HG03108 (cell line): ENCODE results near the gene L3MBTL4.
"Not testable (repeated sequence)": the region's sequence is repeated elsewhere in the genome, so short reads cannot be mapped to it uniquely, and the experiment has no call there.

Experiments
- ATAC-seq: cut with Tn5 transposase; IDR thresholded peaks from one replicate; pipeline ENCODE4 v1.9.1; 2021; ENCODE audit warnings: moderate library complexity; ENCODE audit not compliant: unreplicated experiment

L3MBTL4 gene

GRCh38 chr18:6200204-6200774 lies 214.4 kb downstream of the L3MBTL4 start:
- no peak for ATAC-seq

- no peak for ATAC-seq
These were observed 214.9 kb downstream of the L3MBTL4 start for GRCh38 chr18:6199777-6200176.

DNA sequence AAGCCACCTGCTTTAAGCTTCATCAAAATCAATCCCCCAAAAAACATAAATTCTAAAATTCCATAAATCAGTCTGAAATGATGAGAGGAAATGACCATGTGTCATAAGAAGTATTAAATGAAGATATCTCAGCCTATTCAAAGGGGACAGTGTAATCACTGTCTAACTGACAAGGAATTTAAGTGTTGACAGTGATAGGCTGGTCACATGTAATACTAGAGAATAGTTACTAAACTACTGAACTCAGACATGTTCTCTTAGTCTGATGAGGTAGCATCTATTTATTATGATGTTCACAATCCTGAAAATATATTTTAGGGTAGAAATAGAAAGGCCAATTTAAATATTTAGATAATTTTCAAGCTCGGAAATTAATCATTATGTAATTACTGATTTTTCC lies 216.1 kb downstream of the L3MBTL4 start:
- no peak for ATAC-seq

DNA sequence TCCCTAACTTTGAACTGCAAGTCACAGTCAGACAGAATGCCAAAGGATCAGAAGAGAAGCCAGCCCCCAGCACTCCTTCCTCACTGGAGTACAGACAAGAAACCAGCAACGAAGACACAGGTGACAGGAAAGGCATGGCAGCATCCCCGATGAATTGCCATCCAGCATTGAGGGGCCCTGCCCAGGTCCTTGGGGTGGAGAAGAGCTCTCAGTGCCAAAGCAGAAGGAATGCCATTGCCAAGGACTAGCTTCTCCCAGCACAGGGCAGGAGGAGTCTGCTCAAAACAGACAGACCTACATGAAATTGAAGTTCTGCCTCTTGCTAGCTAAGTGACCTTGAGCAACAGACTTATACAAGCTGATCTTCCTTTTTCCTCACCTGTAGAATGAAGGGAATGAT lies 220.1 kb downstream of the L3MBTL4 start:
- ATAC-seq = no peak

DNA sequence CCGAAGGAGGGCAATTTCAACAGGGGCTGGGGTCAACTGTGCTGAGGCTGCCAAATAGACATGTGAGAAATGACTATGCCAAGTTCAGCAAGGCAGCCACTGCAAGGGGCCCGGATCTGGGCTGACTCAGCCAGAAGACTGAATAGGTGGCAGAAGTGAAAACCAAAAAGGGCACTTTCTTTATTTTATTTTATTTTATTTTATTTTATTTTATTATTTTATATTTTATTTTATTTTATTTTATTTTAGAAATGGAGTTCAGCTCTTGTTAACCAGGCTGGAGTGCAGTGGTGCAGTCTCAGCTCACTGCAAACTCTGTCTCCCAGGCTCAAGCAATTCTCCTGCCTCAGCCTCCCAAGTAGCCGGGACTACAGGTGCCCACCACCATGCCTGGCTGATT lies 228.9 kb downstream of the L3MBTL4 start:
- ATAC-seq = not testable (repeated sequence)

GRCh38 chr18:6174983-6175745 lies 239.5 kb downstream of the L3MBTL4 start:
- ATAC-seq = no peak

DNA sequence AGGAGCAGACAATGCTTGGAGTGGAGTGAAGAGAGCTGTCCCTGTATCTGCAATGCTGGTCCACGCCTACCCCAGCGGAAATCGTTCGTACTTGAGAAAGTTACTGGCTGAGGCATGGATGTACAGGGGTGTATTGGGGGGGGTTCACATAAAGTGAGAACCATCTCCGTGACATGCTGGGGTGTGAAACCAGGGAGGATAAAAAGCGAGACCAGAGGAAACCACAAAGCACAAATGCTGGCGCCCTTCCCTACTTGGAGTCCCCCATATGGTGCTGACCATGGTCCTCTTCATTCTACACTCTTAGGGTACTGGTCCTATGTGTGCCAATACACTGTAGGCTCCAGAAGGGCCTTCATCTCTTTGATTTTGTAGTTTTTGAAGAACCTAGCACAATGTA lies 244.1 kb downstream of the L3MBTL4 start:
- no peak for ATAC-seq

GRCh38 chr18:6161549-6161948 lies 253.2 kb downstream of the L3MBTL4 start:
- ATAC-seq = no peak

DNA sequence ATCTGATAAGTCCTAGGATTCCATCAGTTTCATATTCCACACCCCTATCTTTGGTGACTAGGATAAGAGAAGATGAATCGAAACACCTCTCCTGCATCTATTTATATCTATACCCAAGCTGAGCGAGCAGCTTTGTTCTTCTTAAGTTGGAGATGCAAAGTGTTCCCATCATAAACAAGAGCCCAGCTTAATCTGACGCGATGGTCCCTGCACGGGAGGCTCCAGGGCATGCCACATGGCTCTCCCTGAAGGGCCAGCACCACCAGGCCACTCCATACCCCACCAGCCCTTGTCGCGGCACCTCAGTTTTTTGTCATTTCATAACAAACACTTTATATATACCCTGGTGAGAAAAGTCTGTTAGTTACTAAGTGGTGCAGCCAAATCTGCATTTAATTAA lies 255.3 kb downstream of the L3MBTL4 start:
- ATAC-seq = no peak

- no peak for ATAC-seq
These were observed 255.8 kb downstream of the L3MBTL4 start for GRCh38 chr18:6158958-6159357.

DNA sequence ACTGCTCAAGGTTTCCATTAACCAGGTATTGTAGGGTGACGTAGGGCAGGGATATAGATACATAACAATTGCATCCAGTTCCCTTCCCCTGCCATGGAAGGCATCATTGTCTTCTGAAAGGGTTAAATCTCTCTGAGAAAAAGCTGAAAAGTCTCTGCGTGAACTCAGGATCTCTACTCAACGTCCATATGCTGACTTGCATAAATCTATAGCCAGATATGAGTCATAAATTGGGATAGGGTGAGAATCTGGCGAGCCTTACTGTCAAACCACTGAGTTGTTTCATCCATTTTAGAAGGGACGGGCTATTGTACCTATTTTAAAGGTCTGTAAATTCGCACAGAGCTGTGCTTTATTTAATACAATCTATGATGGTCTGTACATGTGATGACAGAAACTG lies 258.3 kb downstream of the L3MBTL4 start:
- ATAC-seq = no peak

DNA sequence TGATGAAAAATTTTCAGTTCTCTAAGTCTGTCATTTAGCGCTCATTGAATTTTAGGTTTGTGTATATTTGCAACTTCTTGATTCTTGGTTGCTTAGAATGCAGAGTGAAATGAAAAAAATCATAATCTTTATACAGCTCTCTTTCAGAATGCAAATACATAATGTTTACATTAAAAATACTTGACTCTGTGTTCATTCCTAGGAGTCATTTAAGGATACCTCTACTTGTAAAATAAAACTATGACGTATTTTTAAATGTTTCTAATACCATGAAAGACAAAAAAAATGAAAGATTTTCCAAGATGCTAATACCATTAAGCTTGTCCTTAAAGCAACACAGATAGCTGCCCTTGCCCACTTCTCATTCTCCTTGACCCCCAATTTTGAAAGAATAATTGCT lies 259.0 kb downstream of the L3MBTL4 start:
- ATAC-seq = no peak

- ATAC-seq = no peak
These were observed 264.3 kb downstream of the L3MBTL4 start for GRCh38 chr18:6150430-6150829.

DNA sequence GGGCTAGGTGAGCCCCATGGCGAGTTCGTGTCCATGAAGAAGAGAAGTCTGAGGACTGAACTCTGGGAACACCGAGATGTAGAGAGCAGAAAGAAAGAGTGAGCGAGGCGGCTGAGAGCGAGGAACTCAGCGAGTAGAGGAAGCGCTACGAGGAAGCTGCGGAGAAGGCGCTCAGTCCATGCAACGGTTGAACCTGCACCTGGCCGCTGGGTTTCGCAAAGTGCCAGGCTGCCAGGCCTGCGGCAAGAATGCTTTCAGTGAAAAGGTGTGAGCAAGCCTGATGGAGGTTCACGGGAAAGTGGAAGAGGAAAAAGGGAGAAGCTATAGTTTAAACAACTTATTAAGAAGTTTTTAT lies 268.4 kb downstream of the L3MBTL4 start:
- no peak for ATAC-seq

- no peak for ATAC-seq
These were observed 268.9 kb downstream of the L3MBTL4 start for GRCh38 chr18:6145645-6146306.

- ATAC-seq = no peak
These were observed 275.7 kb downstream of the L3MBTL4 start for GRCh38 chr18:6139007-6139406.

- ATAC-seq = not testable (repeated sequence)
These were observed 278.8 kb downstream of the L3MBTL4 start for GRCh38 chr18:6135901-6136300.

- not testable (repeated sequence) for ATAC-seq
These were observed 279.7 kb downstream of the L3MBTL4 start for GRCh38 chr18:6135029-6135428.

DNA sequence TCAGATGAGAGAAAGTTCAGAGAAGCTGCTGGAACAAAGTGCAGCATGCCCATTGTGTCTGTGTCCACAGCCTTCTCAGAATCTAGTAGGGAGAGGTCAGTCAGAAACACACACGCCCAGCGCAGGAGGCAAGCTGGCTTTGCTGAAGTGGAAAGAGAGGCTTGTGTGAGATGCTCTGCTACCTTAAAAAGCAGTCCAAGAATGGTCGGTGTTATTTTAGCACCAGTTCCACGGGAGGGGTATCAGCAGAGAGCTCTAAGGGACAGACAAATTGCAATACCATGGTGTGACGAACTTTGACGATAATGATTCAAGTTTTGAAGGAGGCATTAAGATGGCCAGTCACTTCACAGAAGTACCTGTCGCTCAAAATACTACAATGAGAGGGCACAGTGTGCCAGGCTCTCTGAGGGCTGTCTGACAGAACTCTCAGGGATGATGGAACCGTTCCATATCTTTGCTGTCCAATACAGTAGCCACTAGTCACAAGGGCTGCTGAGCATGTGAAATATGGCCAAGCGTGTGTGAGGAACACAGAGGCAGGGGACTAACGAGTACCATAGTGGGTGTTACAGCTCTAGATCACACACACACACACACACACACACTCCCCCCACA lies 281.9 kb downstream of the L3MBTL4 start:
- ATAC-seq = no peak

DNA sequence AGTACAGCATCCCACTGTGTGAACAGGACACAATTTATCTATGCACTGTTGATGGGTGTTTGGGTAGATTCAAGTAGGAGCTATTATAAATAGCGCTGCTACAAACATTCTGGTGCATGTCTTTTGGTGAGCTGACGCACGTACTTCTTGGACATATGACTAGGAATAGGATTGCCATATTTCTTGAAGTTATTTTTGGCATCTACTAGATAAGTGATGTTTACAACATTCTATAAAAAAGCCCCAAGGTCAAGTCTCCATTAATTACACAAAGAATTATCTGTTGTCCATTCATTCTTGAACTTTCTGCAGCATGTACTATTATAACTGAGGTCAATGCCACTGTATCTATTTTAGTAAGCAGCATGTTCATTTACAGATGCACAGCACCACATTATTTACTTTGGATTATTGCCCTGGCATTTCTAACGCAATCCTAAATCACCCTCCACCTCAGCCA lies 293.9 kb downstream of the L3MBTL4 start:
- ATAC-seq = no peak

DNA sequence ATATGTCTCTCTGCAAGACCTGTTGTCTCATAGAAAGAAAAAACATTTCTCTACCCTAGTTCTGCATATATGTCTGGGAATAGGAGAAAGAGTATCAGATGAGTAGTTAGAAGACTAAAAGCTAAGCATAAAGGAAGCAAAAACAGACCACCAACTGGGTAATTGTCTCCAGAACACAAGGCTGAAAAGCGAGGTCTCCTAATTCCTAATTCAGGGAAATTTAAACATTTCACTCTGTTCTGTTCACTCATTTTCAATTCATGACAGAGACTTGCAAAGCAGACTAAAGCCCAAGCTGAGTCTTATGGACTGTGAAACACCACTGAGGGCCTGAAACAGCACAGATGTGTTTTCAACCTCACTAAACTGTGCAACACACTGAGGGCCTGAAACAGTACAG lies 294.9 kb downstream of the L3MBTL4 start:
- no peak for ATAC-seq

DNA sequence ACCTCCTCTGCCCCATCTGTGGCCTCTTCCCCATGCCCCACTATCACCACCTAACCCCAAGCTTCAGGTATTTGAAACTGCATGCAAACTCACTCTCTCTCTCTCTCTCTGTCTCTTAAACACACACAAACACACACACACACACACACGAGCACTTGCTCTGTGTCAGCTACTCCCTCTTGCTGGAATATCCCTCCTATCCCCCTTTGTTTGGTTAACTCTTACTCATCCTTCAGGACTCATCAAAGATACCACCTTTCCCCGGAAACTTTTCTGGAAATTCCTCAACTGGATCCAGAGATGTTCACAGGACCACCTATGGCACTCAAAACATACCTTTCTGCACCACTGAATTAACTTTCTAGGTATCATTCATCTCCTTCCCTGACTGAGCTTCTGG lies 296.6 kb downstream of the L3MBTL4 start:
- ATAC-seq = no peak
